MCF 10A (cell line): ENCODE measurements around the gene GOLIM4. TPM values are rescaled to one million over a fixed set of nuclear protein-coding genes. Genes with fewer than 3 reads are reported as not detected.

Source experiments
- BruUV-seq: library from RNA; stranded (reverse); fragments of 400-500 nt; replicated peaks from 2 replicates; lab custom pipeline; 2021; lab: Mats Ljungman, UMichigan
- CTCF ChIA-PET: fragments of 300-600 bp; sonication (Branson Sonifier 250); formaldehyde crosslinking; extraction: SDS; loops from one replicate; lab custom pipeline; 2021; ENCODE audit warnings: antibody characterized with exemption, inconsistent platforms; lab: Yijun Ruan, JAX
- POLR2A ChIA-PET: fragments of 300-600, 350-650 bp; sonication (Branson Sonifier 250); formaldehyde crosslinking; extraction: SDS; loops from one replicate; lab custom pipeline; 2020; ENCODE audit warnings: antibody characterized with exemption, inconsistent platforms; lab: Yijun Ruan, JAX
- DNase-seq: peaks from one replicate; pipeline ENCODE4 v3.0.0-alpha.2; 2018; ENCODE audit not compliant: unreplicated experiment
- H3K27ac Mint-ChIP-seq: one replicate; pipeline ENCODE4 v1.8.0; 2022; ENCODE audit warnings: mild to moderate bottlenecking, low read depth, mixed read lengths; ENCODE audit not compliant: unreplicated experiment
- H3K27me3 Mint-ChIP-seq: one replicate; pipeline ENCODE4 v1.8.0; 2022; ENCODE audit warnings: mixed read lengths; ENCODE audit not compliant: insufficient read depth, unreplicated experiment
- H3K36me3 Mint-ChIP-seq: one replicate; pipeline ENCODE4 v1.8.0; 2022; ENCODE audit warnings: mild to moderate bottlenecking, moderate library complexity, mixed read lengths; ENCODE audit not compliant: insufficient read depth, unreplicated experiment
- H3K4me1 Mint-ChIP-seq: one replicate; pipeline ENCODE4 v1.8.0; 2022; ENCODE audit warnings: mixed read lengths; ENCODE audit not compliant: insufficient read depth, unreplicated experiment
- H3K4me3 Mint-ChIP-seq: one replicate; pipeline ENCODE4 v1.8.0; 2022; ENCODE audit warnings: mild to moderate bottlenecking, moderate library complexity, mixed read lengths; ENCODE audit not compliant: unreplicated experiment
- H3K9me3 Mint-ChIP-seq: one replicate; pipeline ENCODE4 v1.8.0; 2022; ENCODE audit warnings: mixed read lengths; ENCODE audit not compliant: unreplicated experiment
- CTCF ChIP-seq: fragments of 200-600 bp; IDR thresholded peaks from one replicate; pipeline ENCODE4 v1.8.0; 2022; ENCODE audit warnings: antibody characterized with exemption, mild to moderate bottlenecking; ENCODE audit not compliant: unreplicated experiment
- intact Hi-C: fragments of 100-400 bp; cut with micrococcal nuclease; formaldehyde crosslinking; loops from 2 replicates; pipeline ENCODE4 v1.14.1; 2022
- total RNA-seq: library from RNA; stranded (reverse); gene quantifications from 2 replicates; pipeline ENCODE4 v1.2.3, GENCODE V29; 2022

Gene GOLIM4
- total RNA-seq, 1 experiment from 2014 or later, result 25.8 TPM

- no peak overlapping the region for H3K4me3 Mint-ChIP-seq
These were observed 6.4 kb downstream of the GOLIM4 start for GRCh38 chr3:168089179-168089771.

GRCh38 chr3:168088106-168088720 lies 7.5 kb downstream of the GOLIM4 start:
- peak; percentile 18 for DNase-seq
- H3K27me3 Mint-ChIP-seq, result no peaks in the 10 kb centered on the region
- intact Hi-C loops, result no loop called here
- H3K9me3 Mint-ChIP-seq, result no peaks in the 10 kb centered on the region
- no TSS peak for BruUV-seq
- TF ChIP-seq CTCF, result peak; percentile 26
- H3K27ac Mint-ChIP-seq, result peak overlapping the region; percentile 11
- no peak overlapping the region for H3K4me3 Mint-ChIP-seq
- H3K4me1 Mint-ChIP-seq, result peaks cover 29% of the 10 kb centered on the region
- ChIA-PET POLR2A (interaction anchor here (0.9 to 1.2 kb wide), 2 partner anchors 9 to 22 kb away, joined by 3 to 5 read pairs; no protein-coding TSS in a partner anchor), CTCF (interaction anchor here (0.8 to 3.0 kb wide), 8 partner anchors 10 to 348 kb away, joined by 3 to 18 read pairs (median 6); no protein-coding TSS in a partner anchor)
- H3K36me3 Mint-ChIP-seq, result no peaks in the 10 kb centered on the region

More at GRCh38 chr3:168089179-168089771, 6.4 kb downstream of the GOLIM4 start:
- H3K36me3 Mint-ChIP-seq, result no peaks in the 10 kb centered on the region
- no TSS peak for BruUV-seq
- peaks cover 34% of the 10 kb centered on the region for H3K4me1 Mint-ChIP-seq
- intact Hi-C loops, result no loop called here
- no peak for DNase-seq
- CTCF ChIA-PET, result interaction anchor here (0.7 to 2.4 kb wide), 5 partner anchors 11 to 758 kb away, joined by 3 to 10 read pairs (median 5); no protein-coding TSS in a partner anchor
- no peak for TF ChIP-seq CTCF
- POLR2A ChIA-PET, result interaction anchor here (0.6 to 2.1 kb wide), 4 partner anchors 11 to 1683 kb away, joined by 3 to 6 read pairs (median 4); no protein-coding TSS in a partner anchor
- no peaks in the 10 kb centered on the region for H3K9me3 Mint-ChIP-seq
- no peaks in the 10 kb centered on the region for H3K27me3 Mint-ChIP-seq
- H3K27ac Mint-ChIP-seq, result no peak overlapping the region

- TF ChIP-seq CTCF, result no peak
- ChIA-PET CTCF (interaction anchor here (0.8 to 3.0 kb wide), 10 partner anchors 9 to 760 kb away, joined by 3 to 18 read pairs (median 5); no protein-coding TSS in a partner anchor), POLR2A (interaction anchor here (0.7 to 0.9 kb wide), 2 partner anchors 9 to 13 kb away, joined by 3 to 5 read pairs; no protein-coding TSS in a partner anchor)
- Mint-ChIP-seq H3K36me3 (no peaks in the 10 kb centered on the region), H3K27ac (no peak overlapping the region), H3K27me3 (no peaks in the 10 kb centered on the region), H3K9me3 (no peaks in the 10 kb centered on the region), H3K4me3 (no peak overlapping the region), H3K4me1 (peaks cover 27% of the 10 kb centered on the region)
- BruUV-seq, result no TSS peak
- no peak for DNase-seq
- intact Hi-C loops, result no loop called here
These were observed 8.2 kb downstream of the GOLIM4 start for GRCh38 chr3:168087539-168087938.
